ENCODE results near the gene PPP1R13B. TPM values are rescaled to one million over a fixed set of nuclear protein-coding genes. Genes with fewer than 3 reads are reported as not detected.

PPP1R13B gene
- total and polyA plus RNA-seq, 11 donors = 27.5 to 96.2 (median 75.4) TPM

- Histone ChIP-seq H3K4me1 (peaks cover 0 to 23% (median 5%) of the 10 kb centered on the region in 12 donors), H3K36me3 (peaks cover 0 to 44% (median 6%) of the 10 kb centered on the region in 9 donors), H3K9me3 (peaks cover 0 to 7% (median 0%) of the 10 kb centered on the region in 12 donors), H3K4me3 (no peak overlapping the region), H3K27me3 (no peaks in the 10 kb centered on the region), H3K27ac (no peak overlapping the region)
- intact Hi-C loops (cut with DNase I) = no loop called here
- ATAC-seq = no peak
- WGBS, 4 donors = 42 to 49% (median 46%) methylated on average over 1 of the region's 1 CpG
- no peak for TF ChIP-seq POLR2A (IDR thresholded peaks at IDR 0.05)
- no peak for TF ChIP-seq CTCF (IDR thresholded peaks at IDR 0.05)
- no peak for DNase-seq
These were observed 75.2 kb downstream of the PPP1R13B start for GRCh38 chr14:103772078-103772712.

GRCh38 chr14:103770902-103771301 lies 76.5 kb downstream of the PPP1R13B start:
- H3K27ac ChIP-seq = no peak overlapping the region
- WGBS, 4 donors = 49 to 70% (median 68%) methylated on average over 4 of the region's 4 CpGs

GRCh38 chr14:103770500-103770899 lies 76.9 kb downstream of the PPP1R13B start:
- Histone ChIP-seq H3K4me1 (peaks cover 0 to 19% (median 4%) of the 10 kb centered on the region in 12 donors), H3K36me3 (peaks cover 0 to 32% (median 2%) of the 10 kb centered on the region in 9 donors), H3K4me3 (no peak overlapping the region), H3K27me3 (no peaks in the 10 kb centered on the region), H3K27ac (no peak overlapping the region), H3K9me3 (peaks cover 0 to 7% (median 0%) of the 10 kb centered on the region in 12 donors)
- DNase-seq (no peak), ATAC-seq (peak in 2 of 4 donors; percentile 35 to 57)
- TF ChIP-seq CTCF (IDR thresholded peaks at IDR 0.05) (no peak), POLR2A (IDR thresholded peaks at IDR 0.05) (no peak)
- WGBS, 4 donors = 64 to 73% (median 69%) methylated on average over 2 of the region's 2 CpGs
- intact Hi-C loops (cut with DNase I) = no loop called here

More at GRCh38 chr14:103770902-103771301, 76.5 kb downstream of the PPP1R13B start:
- H3K27me3 ChIP-seq = no peaks in the 10 kb centered on the region
- peaks cover 0 to 7% (median 0%) of the 10 kb centered on the region in 12 donors for H3K9me3 ChIP-seq
- DNase-seq (no peak), ATAC-seq (peak in 1 of 4 donors; percentile 21)
- intact Hi-C loops (cut with DNase I) = no loop called here
- no peak overlapping the region for H3K4me3 ChIP-seq
- peaks cover 0 to 35% (median 2%) of the 10 kb centered on the region in 9 donors for H3K36me3 ChIP-seq
- peaks cover 0 to 19% (median 5%) of the 10 kb centered on the region in 12 donors for H3K4me1 ChIP-seq
- TF ChIP-seq POLR2A (IDR thresholded peaks at IDR 0.05) (no peak), CTCF (IDR thresholded peaks at IDR 0.05) (peak in 1 of 12 donors; percentile 20)

- Histone ChIP-seq H3K4me1 (peaks cover 0 to 15% (median 2%) of the 10 kb centered on the region in 12 donors), H3K27me3 (no peaks in the 10 kb centered on the region), H3K9me3 (peaks cover 0 to 5% (median 0%) of the 10 kb centered on the region in 12 donors), H3K27ac (no peak overlapping the region), H3K36me3 (peaks cover 0 to 37% (median 12%) of the 10 kb centered on the region in 9 donors), H3K4me3 (no peak overlapping the region)
- 52 to 55% (median 54%) methylated on average over 4 of the region's 4 CpGs for WGBS, 4 donors
- TF ChIP-seq CTCF (IDR thresholded peaks at IDR 0.05) (no peak), POLR2A (IDR thresholded peaks at IDR 0.05) (no peak)
- ATAC-seq = peak; percentile 64 to 71 (median 70)
- no peak for DNase-seq
- intact Hi-C loops (cut with DNase I) = no loop called here
These were observed 80.0 kb downstream of the PPP1R13B start for GRCh38 chr14:103767336-103767894.

Data from heart left ventricle (tissue), 16 donors.